Activated naive CD4-positive, alpha-beta T cell treated with anti-CD3 and anti-CD28 coated beads, Interleukin-2, amount 10 ng/mL, durations not matched to agents 5 hours and 36 hours (primary cell): ENCODE results near the gene DEPDC1. TPM values are rescaled to one million over a fixed set of nuclear protein-coding genes. Genes with fewer than 3 reads are reported as not detected.

Experiments used
- total RNA-seq, 2 experiments: library from RNA; stranded (reverse); gene quantifications; one replicate each; pipeline ENCODE4 v1.2.3, GENCODE V29; 2021

Gene DEPDC1
- 10 to 100 TPM; 16.5 to 16.7 TPM for total RNA-seq

GRCh38 chr1:68496680-68497357 lies at the start of gene DEPDC1:
Gene DEPDC1 (minus strand): TSS chr1:68497082. CDS start chr1:68496999, 83 bp downstream.

DNA sequence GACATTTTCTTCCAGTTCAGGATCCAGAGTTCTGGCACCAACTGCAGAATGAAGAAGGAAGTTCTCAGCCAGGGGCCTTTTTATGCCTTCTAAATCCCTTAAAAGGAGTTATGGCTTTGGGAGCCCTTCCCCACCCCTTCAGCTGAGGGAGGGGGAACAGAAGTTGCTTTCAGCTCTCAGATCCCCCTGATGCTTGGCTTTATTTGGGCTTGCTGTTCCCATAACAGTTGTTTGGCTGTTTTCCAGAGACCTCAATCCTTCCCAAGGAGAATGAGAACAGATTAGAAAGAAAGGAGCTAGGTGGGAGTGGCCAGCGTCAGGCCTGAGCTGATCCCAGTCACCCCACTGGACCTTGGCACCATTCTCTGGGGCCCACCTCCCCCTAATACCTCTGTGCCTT lies 47.0 kb downstream of the DEPDC1 start, which contains the start of gene RPE65:
Gene RPE65, minus strand, starts transcription at position 54 of the 400 bp plus-strand sequence. Its CDS starts 49 bp downstream, at position 5.

Other genes with a start within 250 kb of the DEPDC1 start
- not detected for gene RPE65, start 47.1 kb downstream of the DEPDC1 start, total RNA-seq